ENCODE results near the gene MRPS17. TPM values are rescaled to one million over a fixed set of nuclear protein-coding genes. Genes with fewer than 3 reads are reported as not detected.

The MRPS17 gene
- total and polyA plus RNA-seq, 9 of the 15 experiments (the other 6 are each of a cell fraction or from before 2014, with no cell fraction given) = 25.9 to 99.3 (median 43.9) TPM

- Histone ChIP-seq H3K27me3 (ENCODE audit: control insufficient read depth in 2 of 2, insufficient read depth in 2 of 2, low read length in 2 of 2) (no peaks in the 10 kb centered on the region), H3K36me3 (ENCODE audit: control insufficient read depth, insufficient read depth, low read length) (peaks cover 75% of the 10 kb centered on the region), H3K4me3 (no peak overlapping the region), H3K9me3 (replicated peaks; ENCODE audit: control insufficient read depth, insufficient read depth, low read depth, low read length) (no peaks in the 10 kb centered on the region), H4K20me1 (replicated peaks; ENCODE audit: control insufficient read depth, insufficient read depth, low read length) (no peaks in the 10 kb centered on the region; the same call in 1 of the 2 replicates), H3K4me2 (ENCODE audit: insufficient read depth, low read length) (no peak overlapping the region), H3K79me2 (ENCODE audit: control insufficient read depth, insufficient read depth, low read length) (no peaks in the 10 kb centered on the region), H3K27ac (ENCODE audit: extremely low read depth, low read depth, low read length) (no peak overlapping the region), H3K9me1 (ENCODE audit: control insufficient read depth, insufficient read depth, low read length) (no peaks in the 10 kb centered on the region), H3K4me1 (replicated peaks in 1 of 2; ENCODE audit: control insufficient read depth in 2 of 2, insufficient read depth in 2 of 2, low read length in 2 of 2) (no peaks in the 10 kb centered on the region), H3K9ac (ENCODE audit: insufficient read depth in 1 of 2, low read depth in 2 of 2, low read length in 2 of 2) (no peak overlapping the region), H2AFZ (ENCODE audit: low read depth, low read length) (no peak overlapping the region)
- in situ Hi-C loops (cut with MboI) (no loop called here), intact Hi-C loops (cut with micrococcal nuclease) (no loop called here)
- no TSS peak for BruUV-seq (replicated peaks)
- ChIA-PET CTCF (ENCODE audit: low intra/inter-chr PET ratio) (no interaction called here), POLR2A (no interaction called here)
- DNase-seq (ENCODE audit: extremely low read depth in 1 of 4, low spot score in 3 of 4) (no peak), ATAC-seq (no peak), FAIRE-seq (no peak)
- WGBS (ENCODE audit: insufficient coverage, low coverage, missing lambda C conversion rate) = 91% methylated on average over 3 of the region's 3 CpGs
- TF ChIP-seq SPI1 (IDR thresholded peaks at IDR 0.05; ENCODE audit: borderline replicate concordance, low read depth, low read length) = no peak
- TF ChIP-seq, protein P1, sequence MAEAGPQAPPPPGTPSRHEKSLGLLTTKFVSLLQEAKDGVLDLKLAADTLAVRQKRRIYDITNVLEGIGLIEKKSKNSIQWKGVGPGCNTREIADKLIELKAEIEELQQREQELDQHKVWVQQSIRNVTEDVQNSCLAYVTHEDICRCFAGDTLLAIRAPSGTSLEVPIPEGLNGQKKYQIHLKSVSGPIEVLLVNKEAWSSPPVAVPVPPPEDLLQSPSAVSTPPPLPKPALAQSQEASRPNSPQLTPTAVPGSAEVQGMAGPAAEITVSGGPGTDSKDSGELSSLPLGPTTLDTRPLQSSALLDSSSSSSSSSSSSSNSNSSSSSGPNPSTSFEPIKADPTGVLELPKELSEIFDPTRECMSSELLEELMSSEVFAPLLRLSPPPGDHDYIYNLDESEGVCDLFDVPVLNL (CRISPR knock-in tag; IDR thresholded peaks at IDR 0.05; ENCODE audit: low read depth) = no peak
- no peak for TF ChIP-seq NBN (IDR thresholded peaks at IDR 0.05; ENCODE audit: low read depth)
- no peak for TF ChIP-seq ZNF354B (CRISPR knock-in tag; IDR thresholded peaks at IDR 0.05)
- TF ChIP-seq THAP12 (CRISPR knock-in tag; IDR thresholded peaks at IDR 0.05) = no peak
- no peak for TF ChIP-seq ATF3 (IDR thresholded peaks at IDR 0.05)
- TF ChIP-seq ATF3 (CRISPR knock-in tag; conservative IDR thresholded peaks at IDR 0.05) = no peak
- TF ChIP-seq ZNF184 (CRISPR knock-in tag; IDR thresholded peaks at IDR 0.05) = no peak
These were observed 31.9 kb downstream of the MRPS17 start for GRCh38 chr7:55983537-55983936.
